ENCODE results near the gene DMGDH.
"Not testable (repeated sequence)": the region's sequence is repeated elsewhere in the genome, so short reads cannot be mapped to it uniquely, and the experiment has no call there.

Gene DMGDH

GRCh38 chr5:79008362-79008761, 61.1 kb downstream of the DMGDH start:
- no peak for DNase-seq

- DNase-seq = no peak
Measured at GRCh38 chr5:79007872-79008271, 61.6 kb downstream of the DMGDH start.

GRCh38 chr5:79005936-79006631, 63.4 kb downstream of the DMGDH start:
- no peak for DNase-seq

- DNase-seq = no peak
Measured at GRCh38 chr5:79005151-79005550, 64.3 kb downstream of the DMGDH start.

GRCh38 chr5:79002374-79002773, 67.1 kb downstream of the DMGDH start:
- no peak for DNase-seq

- no peak for DNase-seq
Measured at GRCh38 chr5:79001471-79001870, 68.0 kb downstream of the DMGDH start.

GRCh38 chr5:78997090-78997489, 72.4 kb downstream of the DMGDH start:
- DNase-seq = no peak

GRCh38 chr5:78995521-78996007, 73.9 kb downstream of the DMGDH start:
- no peak for DNase-seq

GRCh38 chr5:78993165-78993564, 76.3 kb downstream of the DMGDH start:
- DNase-seq = no peak

- DNase-seq = no peak
Measured at GRCh38 chr5:78992146-78992545, 77.3 kb downstream of the DMGDH start.

GRCh38 chr5:78989080-78989479, 80.4 kb downstream of the DMGDH start:
- DNase-seq = no peak

- DNase-seq = peak; percentile 84
Measured at GRCh38 chr5:78985725-78986223, 83.7 kb downstream of the DMGDH start.

GRCh38 chr5:78985116-78985724, 84.3 kb downstream of the DMGDH start, which contains the start of gene ARSB:
Gene ARSB, minus strand, starts transcription at chr5:78985310. Its CDS starts 62 bp downstream, at chr5:78985248.
- DNase-seq = peak; percentile 77

GRCh38 chr5:78984439-78985115, 84.9 kb downstream of the DMGDH start:
- DNase-seq = peak; percentile 90

- DNase-seq = no peak
Measured at GRCh38 chr5:78983601-78984438, 85.7 kb downstream of the DMGDH start.

GRCh38 chr5:78983194-78983593, 86.3 kb downstream of the DMGDH start:
- DNase-seq = not testable (repeated sequence)

- no peak for DNase-seq
Measured at GRCh38 chr5:78979909-78980308, 89.6 kb downstream of the DMGDH start.

GRCh38 chr5:78979117-78979742, 90.2 kb downstream of the DMGDH start:
- DNase-seq = peak; percentile 25

- DNase-seq = no peak
Measured at GRCh38 chr5:78975035-78975434, 94.4 kb downstream of the DMGDH start.

- DNase-seq = no peak
Measured at GRCh38 chr5:78974601-78975000, 94.9 kb downstream of the DMGDH start.

GRCh38 chr5:78974011-78974410, 95.5 kb downstream of the DMGDH start:
- no peak for DNase-seq

Data from activated CD4-positive, alpha-beta T cell treated with anti-CD3 and anti-CD28 coated beads, Interleukin-2, Interleukin-6, amounts not matched to agents 100 ng/mL and 50 ng/mL, durations not matched to agents 16 hours and 8 hours (primary cell).